22Rv1 (cell line): ENCODE measurements around the gene COL23A1.

ENCODE experiments used
- ZFX ChIP-seq: fragments of 450-650 bp; IDR thresholded peaks from 2 replicates; pipeline ENCODE4 v1.6.1; 2017; ENCODE audit warnings: antibody characterized with exemption, borderline replicate concordance
- TF ChIP-seq, protein P1 (sequence below): fragments of 450-650 bp; IDR thresholded peaks from 2 replicates; pipeline ENCODE4 v1.5.1; 2017; ENCODE audit warnings: mild to moderate bottlenecking

DNA sequence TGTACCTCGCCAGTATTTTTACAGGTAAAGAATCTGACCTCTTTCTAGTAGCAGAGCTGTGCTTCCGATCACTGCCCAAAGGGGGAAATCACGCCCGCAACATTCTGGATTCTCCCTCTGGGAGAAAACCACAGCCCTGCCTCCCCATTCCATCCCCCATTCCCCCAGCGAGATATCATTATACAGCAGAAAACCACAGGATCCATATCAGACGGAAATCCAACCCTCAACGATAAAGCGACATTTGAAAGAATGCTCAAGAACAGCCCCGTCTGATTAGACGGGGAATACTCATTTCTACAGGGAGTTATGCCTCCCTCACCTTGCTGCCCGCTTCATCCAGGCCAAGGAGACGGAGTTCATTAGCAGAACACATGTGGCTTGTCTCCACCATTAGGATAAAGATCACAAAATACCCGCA, 172.8 kb downstream of the COL23A1 start:
- TF ChIP-seq, protein P1, sequence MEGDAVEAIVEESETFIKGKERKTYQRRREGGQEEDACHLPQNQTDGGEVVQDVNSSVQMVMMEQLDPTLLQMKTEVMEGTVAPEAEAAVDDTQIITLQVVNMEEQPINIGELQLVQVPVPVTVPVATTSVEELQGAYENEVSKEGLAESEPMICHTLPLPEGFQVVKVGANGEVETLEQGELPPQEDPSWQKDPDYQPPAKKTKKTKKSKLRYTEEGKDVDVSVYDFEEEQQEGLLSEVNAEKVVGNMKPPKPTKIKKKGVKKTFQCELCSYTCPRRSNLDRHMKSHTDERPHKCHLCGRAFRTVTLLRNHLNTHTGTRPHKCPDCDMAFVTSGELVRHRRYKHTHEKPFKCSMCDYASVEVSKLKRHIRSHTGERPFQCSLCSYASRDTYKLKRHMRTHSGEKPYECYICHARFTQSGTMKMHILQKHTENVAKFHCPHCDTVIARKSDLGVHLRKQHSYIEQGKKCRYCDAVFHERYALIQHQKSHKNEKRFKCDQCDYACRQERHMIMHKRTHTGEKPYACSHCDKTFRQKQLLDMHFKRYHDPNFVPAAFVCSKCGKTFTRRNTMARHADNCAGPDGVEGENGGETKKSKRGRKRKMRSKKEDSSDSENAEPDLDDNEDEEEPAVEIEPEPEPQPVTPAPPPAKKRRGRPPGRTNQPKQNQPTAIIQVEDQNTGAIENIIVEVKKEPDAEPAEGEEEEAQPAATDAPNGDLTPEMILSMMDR, result no peak
- TF ChIP-seq ZFX, result no peak
